ENCODE results near the gene ZSWIM8. TPM values are rescaled to one million over a fixed set of nuclear protein-coding genes. Genes with fewer than 3 reads are reported as not detected.

Gene ZSWIM8
- total and polyA plus RNA-seq, 2 experiments from 2014 or later = 20.5 to 30.4 TPM

DNA sequence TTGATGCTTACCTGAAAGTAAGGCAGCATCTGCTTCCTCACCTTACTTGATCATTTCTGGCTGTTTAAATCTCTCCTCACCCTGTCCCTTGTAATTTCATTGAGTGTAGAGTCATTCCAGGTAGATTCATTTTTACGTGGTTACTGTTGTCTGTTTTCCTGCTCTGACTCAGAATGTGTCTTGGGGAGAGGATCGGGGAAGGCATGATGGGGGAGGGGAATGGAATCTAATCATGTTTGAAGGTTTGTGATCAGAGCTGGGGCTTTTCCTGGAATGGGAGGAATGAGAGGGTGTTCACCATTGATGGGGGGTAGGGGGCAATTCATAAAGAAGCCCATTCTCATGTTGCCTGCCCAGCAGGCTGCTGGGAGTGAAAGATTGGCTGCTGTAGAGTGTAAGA lies 22.5 kb upstream of the ZSWIM8 start (continued):
- TF ChIP-seq, protein P1, sequence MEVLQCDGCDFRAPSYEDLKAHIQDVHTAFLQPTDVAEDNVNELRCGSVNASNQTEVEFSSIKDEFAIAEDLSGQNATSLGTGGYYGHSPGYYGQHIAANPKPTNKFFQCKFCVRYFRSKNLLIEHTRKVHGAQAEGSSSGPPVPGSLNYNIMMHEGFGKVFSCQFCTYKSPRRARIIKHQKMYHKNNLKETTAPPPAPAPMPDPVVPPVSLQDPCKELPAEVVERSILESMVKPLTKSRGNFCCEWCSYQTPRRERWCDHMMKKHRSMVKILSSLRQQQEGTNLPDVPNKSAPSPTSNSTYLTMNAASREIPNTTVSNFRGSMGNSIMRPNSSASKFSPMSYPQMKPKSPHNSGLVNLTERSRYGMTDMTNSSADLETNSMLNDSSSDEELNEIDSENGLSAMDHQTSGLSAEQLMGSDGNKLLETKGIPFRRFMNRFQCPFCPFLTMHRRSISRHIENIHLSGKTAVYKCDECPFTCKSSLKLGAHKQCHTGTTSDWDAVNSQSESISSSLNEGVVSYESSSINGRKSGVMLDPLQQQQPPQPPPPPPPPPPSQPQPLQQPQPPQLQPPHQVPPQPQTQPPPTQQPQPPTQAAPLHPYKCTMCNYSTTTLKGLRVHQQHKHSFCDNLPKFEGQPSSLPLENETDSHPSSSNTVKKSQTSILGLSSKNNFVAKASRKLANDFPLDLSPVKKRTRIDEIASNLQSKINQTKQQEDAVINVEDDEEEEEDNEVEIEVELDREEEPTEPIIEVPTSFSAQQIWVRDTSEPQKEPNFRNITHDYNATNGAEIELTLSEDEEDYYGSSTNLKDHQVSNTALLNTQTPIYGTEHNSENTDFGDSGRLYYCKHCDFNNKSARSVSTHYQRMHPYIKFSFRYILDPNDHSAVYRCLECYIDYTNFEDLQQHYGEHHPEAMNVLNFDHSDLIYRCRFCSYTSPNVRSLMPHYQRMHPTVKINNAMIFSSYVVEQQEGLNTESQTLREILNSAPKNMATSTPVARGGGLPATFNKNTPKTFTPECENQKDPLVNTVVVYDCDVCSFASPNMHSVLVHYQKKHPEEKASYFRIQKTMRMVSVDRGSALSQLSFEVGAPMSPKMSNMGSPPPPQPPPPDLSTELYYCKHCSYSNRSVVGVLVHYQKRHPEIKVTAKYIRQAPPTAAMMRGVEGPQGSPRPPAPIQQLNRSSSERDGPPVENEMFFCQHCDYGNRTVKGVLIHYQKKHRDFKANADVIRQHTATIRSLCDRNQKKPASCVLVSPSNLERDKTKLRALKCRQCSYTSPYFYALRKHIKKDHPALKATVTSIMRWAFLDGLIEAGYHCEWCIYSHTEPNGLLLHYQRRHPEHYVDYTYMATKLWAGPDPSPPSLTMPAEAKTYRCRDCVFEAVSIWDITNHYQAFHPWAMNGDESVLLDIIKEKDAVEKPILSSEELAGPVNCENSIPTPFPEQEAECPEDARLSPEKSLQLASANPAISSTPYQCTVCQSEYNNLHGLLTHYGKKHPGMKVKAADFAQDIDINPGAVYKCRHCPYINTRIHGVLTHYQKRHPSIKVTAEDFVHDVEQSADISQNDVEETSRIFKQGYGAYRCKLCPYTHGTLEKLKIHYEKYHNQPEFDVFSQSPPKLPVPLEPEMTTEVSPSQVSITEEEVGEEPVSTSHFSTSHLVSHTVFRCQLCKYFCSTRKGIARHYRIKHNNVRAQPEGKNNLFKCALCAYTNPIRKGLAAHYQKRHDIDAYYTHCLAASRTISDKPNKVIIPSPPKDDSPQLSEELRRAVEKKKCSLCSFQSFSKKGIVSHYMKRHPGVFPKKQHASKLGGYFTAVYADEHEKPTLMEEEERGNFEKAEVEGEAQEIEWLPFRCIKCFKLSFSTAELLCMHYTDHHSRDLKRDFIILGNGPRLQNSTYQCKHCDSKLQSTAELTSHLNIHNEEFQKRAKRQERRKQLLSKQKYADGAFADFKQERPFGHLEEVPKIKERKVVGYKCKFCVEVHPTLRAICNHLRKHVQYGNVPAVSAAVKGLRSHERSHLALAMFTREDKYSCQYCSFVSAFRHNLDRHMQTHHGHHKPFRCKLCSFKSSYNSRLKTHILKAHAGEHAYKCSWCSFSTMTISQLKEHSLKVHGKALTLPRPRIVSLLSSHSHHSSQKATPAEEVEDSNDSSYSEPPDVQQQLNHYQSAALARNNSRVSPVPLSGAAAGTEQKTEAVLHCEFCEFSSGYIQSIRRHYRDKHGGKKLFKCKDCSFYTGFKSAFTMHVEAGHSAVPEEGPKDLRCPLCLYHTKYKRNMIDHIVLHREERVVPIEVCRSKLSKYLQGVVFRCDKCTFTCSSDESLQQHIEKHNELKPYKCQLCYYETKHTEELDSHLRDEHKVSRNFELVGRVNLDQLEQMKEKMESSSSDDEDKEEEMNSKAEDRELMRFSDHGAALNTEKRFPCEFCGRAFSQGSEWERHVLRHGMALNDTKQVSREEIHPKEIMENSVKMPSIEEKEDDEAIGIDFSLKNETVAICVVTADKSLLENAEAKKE (CRISPR knock-in tag; IDR thresholded peaks at IDR 0.05) = no peak
- TF ChIP-seq ZNF114 (CRISPR knock-in tag; IDR thresholded peaks at IDR 0.05) = no peak
- TF ChIP-seq, protein P2, sequence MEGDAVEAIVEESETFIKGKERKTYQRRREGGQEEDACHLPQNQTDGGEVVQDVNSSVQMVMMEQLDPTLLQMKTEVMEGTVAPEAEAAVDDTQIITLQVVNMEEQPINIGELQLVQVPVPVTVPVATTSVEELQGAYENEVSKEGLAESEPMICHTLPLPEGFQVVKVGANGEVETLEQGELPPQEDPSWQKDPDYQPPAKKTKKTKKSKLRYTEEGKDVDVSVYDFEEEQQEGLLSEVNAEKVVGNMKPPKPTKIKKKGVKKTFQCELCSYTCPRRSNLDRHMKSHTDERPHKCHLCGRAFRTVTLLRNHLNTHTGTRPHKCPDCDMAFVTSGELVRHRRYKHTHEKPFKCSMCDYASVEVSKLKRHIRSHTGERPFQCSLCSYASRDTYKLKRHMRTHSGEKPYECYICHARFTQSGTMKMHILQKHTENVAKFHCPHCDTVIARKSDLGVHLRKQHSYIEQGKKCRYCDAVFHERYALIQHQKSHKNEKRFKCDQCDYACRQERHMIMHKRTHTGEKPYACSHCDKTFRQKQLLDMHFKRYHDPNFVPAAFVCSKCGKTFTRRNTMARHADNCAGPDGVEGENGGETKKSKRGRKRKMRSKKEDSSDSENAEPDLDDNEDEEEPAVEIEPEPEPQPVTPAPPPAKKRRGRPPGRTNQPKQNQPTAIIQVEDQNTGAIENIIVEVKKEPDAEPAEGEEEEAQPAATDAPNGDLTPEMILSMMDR (conservative IDR thresholded peaks at IDR 0.05; ENCODE audit: low read depth in 2 of 2) = no peak
- TF ChIP-seq EZH2phosphoT487 (IDR thresholded peaks at IDR 0.05; ENCODE audit: unreplicated experiment) = no peak

DNA sequence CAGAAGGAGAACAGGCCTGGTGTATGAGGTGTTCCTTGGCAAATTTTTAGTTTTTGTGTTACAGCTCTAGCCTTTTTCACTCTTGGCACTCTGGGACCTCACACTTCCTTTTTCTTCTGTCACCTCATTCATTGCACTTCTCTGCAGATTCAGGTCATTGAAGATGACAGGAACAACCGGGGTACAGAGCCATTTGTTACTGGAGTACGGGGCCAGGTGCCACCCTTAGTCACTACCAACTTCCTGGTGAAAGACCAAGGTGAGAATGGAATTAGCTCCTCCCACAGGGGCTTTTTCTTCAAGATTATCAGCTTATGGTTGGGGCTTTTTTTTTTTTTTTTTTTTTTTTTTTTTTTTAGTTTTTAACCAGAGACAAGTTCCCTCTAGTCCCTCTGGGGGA lies 22.1 kb upstream of the ZSWIM8 start:
- Mint-ChIP-seq H3K27me3 (ENCODE audit: insufficient read depth, low read depth, poor library complexity) (peaks cover 1% of the 10 kb centered on the region), H3K4me3 (no peak overlapping the region), H3K27ac (no peak overlapping the region), H3K4me1 (no peaks in the 10 kb centered on the region), H3K9me3 (no peaks in the 10 kb centered on the region), H3K36me3 (ENCODE audit: low read depth) (peaks cover 54% of the 10 kb centered on the region)
- no peak overlapping the region for H3K27ac ChIP-seq (ENCODE audit: low read depth)
- H3F3A ChIP-seq (replicated peaks; ENCODE audit: low read depth) = no peaks in the 10 kb centered on the region
- no peak for DNase-seq (ENCODE audit: low spot score)
- no peaks in the 10 kb centered on the region for H3K9me2 ChIP-seq (ENCODE audit: insufficient read depth)
- H3K79me2 ChIP-seq (replicated peaks; ENCODE audit: insufficient read depth) = no peaks in the 10 kb centered on the region
- no peaks in the 10 kb centered on the region for H3K27me3 ChIP-seq (ENCODE audit: insufficient read depth)
- no peak for ATAC-seq
- H3K4me1 ChIP-seq (ENCODE audit: insufficient read depth) = no peaks in the 10 kb centered on the region
- H3K4me3 ChIP-seq = no peak overlapping the region
- peaks cover 9% of the 10 kb centered on the region; the same call in 1 of the 2 replicates for H4K20me1 ChIP-seq (replicated peaks; ENCODE audit: insufficient read depth)
- TF ChIP-seq JUNB (IDR thresholded peaks at IDR 0.05; ENCODE audit: unreplicated experiment) = no peak
- H3K36me3 ChIP-seq (ENCODE audit: insufficient read depth) = peaks cover 35% of the 10 kb centered on the region
- no peak overlapping the region for H2AFZ ChIP-seq
- H3K4me2 ChIP-seq = no peak overlapping the region

Measured in GM23338 (cell line).